GM21737 (cell line): ENCODE data around the gene OTOS.

Experiments used
- ATAC-seq: cut with Tn5 transposase; IDR thresholded peaks from one replicate; pipeline ENCODE4 v1.9.1; 2021; ENCODE audit warnings: mild to moderate bottlenecking, moderate library complexity; ENCODE audit not compliant: unreplicated experiment

OTOS gene

DNA sequence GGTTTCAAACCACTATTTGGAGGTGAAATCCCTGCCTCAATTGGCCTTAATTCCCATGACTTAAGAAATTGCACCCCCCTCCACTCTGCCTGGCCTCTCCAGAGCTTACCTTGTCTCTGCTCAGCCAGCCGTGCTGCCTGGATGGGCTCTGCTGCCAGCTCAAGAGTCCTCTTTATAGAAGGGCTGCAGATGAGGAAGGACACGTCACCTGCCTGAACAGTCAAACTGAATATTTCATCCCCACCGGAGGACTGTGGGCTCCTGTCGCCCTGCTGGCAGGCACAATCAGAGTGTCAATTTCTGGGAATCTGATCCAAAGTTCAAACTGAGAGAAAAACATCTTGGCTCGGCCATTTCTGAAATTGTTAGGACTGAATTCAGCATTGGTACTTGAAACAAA, at the start of gene OTOS:
Gene OTOS, minus strand, starts transcription at position 148 of the 400 bp plus-strand sequence. CDS start 332 bp downstream, outside the sequence.
- no peak for ATAC-seq

GRCh38 chr2:240189686-240190085, 49.2 kb upstream of the OTOS start:
- ATAC-seq, result no peak

- ATAC-seq, result no peak
Measured at GRCh38 chr2:240187989-240188590, 47.6 kb upstream of the OTOS start.

DNA sequence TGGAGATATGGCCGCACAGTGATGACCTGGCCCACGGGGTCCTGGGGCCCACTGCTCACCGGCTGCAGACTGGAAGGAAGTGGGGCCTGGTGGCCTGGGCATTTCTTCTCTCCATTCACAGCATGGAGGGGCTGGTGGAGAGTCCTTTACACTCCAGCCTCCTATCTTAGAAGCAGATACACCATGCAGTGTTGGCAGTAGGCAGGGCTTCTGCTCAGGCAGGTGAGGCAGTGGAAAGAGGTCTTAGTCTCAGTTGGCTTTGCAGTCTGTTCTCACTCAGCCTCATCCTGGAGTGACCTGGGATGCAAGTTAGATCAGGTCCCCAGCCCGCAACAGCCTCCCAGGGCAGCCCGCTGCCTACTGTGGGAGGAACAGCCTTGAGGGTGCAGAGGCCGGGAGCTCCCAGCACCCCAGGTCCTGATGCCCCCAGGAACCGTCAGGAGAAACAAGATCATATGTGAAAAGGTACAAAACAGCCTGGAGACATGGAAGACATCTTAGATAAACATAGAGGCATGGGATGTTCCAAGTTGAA, 45.8 kb upstream of the OTOS start:
- ATAC-seq, result no peak

DNA sequence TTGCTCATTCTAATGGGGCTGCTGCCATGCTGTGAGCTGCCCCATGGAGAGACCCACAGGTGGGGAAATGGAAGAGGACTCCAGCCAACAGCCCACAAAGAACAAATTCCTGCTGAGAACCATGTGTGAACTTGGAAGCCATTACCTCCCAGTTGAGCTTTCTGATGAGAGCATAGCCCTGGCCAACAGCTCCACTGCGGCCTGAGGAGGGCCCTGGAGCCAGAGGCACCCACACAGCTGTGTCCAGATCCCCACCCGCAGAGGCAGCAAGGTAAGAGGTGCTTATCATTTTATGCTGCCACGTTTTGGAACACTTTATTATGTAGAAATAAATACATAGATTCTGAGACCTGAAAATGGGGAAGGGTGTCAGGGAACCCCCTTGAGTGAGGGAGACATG, 44.2 kb upstream of the OTOS start:
- no peak for ATAC-seq

- no peak for ATAC-seq
Measured at GRCh38 chr2:240183875-240184590, 43.6 kb upstream of the OTOS start.

DNA sequence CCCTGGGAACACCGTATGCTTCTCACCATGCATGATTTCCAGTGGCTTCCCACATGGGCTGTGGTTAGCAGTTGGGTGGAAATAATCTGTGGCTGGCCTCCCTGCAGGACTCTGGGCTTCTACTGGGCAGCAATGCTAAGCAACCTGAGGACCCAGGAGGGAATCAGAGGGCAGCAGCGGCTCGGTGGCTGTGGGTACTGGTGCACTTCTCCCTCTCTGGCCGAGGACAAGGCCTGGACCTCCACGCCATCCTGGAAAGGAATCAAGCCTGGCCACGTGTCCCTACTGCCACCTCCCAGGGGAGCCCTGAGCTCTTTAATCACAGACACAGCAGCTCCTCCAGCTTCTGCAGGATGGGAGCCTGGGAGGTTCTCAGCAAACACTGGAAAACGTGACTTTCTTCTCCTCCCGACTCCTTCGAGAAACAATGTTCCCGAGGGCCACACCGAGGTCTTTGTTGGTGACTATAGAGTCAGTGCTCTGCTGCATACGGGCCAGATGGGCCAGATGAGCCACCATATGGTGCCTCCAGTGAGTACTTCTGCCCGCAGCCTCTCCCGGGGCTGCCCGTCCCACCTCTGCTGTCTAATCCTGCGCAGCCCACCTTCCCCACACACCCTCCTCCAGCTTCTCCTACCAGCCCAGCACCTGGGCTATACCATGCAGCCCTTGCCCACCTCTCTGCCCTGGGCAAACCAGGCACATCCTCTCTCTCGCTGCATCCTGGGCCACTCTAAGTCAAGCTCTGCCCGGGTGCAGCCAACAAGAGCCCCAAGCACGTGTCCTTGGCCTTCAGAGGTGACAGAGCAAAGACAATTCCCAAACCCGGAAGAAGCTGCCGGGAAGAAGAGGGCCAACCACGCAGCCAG, 42.8 kb upstream of the OTOS start:
- no peak for ATAC-seq

DNA sequence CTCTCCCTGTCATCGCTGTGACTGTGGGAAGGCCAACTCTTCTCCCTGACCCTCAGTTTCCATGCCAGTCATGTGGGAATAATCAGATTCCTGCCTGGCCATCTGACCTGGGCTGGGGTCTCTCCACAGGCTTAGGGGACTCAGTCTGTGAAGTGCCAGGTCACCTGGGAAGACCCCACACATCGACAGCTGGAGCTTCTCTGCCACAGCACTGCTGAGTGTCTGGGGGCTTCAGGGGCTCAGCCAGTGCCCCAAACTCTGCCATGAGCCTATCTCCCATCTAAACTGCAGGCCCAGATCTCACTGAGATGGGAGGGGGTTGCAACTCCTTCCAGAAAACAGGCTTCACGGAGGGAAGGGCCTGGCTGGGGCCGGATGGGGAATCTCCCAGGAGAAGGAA, 42.0 kb upstream of the OTOS start:
- no peak for ATAC-seq

DNA sequence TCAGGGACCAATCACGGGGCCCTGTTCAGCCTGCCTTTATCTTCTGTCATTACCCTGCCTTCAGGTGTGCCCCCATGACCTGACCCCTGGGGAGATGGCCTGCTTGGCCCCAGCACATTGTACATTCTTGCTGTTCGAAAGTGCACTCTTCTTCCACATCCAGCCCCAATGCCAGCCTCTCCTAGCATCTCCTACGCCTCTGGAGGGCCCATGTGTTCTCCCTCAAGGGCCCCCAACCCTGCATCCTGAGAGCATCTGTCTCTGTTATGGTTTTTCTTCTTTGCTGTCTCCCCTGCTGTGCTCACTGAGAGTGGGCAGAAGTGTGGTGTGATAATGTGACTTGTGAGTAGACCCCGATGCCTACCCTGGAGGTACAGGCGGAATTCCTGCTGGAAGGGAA, 41.5 kb upstream of the OTOS start:
- no peak for ATAC-seq

GRCh38 chr2:240179941-240180666, 39.6 kb upstream of the OTOS start:
- no peak for ATAC-seq

DNA sequence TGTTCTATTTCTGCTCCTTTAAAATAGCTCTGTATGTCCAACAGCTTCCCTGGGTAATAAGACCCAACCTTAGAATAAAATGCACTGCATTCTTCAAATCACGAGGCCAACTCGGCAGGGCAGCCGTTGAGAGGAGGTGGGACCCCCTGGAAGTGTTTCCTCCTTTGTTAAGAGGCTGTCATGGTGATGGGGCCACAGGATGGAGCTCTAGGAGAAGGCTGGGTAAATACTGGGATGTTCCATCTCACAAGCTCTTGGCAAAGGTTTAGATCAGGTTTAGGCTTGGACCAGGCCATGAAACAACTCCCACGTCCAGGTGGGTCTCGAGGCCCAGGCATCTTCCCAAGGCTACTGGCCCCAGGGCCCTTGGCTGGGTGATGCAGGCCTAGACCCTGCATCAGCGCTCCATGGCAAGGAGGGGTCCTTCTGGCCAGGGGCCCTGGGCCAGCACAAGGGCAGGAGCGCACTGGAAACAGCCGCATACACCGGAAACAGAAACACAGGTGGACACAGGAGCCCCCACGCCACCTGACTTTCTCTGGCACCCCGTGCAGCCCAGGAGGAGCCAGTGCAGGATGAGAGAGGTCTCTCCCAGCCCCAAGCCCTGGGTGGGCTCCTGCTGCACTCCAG, 38.8 kb upstream of the OTOS start:
- ATAC-seq, result no peak

GRCh38 chr2:240178564-240178963, 38.1 kb upstream of the OTOS start:
- ATAC-seq, result no peak

DNA sequence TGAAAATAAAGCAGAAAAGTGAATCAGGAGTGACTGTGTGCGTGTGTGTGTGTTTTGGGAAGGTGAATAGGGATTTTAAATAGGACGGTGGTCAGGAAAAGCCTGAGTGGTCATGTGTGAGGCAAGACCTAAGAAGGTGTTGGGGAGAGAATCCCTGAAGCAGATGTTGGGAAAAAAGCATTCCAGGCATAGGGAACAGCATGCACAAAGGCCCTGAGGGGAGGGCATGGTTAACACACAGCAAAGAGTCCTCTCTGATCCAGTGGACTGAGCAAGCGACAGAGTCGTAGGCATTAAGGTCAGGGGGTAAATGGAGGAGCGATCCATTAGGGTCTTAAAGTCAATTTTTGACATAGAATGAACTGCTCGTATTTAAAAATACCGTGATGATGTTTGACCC, 34.0 kb upstream of the OTOS start:
- no peak for ATAC-seq

DNA sequence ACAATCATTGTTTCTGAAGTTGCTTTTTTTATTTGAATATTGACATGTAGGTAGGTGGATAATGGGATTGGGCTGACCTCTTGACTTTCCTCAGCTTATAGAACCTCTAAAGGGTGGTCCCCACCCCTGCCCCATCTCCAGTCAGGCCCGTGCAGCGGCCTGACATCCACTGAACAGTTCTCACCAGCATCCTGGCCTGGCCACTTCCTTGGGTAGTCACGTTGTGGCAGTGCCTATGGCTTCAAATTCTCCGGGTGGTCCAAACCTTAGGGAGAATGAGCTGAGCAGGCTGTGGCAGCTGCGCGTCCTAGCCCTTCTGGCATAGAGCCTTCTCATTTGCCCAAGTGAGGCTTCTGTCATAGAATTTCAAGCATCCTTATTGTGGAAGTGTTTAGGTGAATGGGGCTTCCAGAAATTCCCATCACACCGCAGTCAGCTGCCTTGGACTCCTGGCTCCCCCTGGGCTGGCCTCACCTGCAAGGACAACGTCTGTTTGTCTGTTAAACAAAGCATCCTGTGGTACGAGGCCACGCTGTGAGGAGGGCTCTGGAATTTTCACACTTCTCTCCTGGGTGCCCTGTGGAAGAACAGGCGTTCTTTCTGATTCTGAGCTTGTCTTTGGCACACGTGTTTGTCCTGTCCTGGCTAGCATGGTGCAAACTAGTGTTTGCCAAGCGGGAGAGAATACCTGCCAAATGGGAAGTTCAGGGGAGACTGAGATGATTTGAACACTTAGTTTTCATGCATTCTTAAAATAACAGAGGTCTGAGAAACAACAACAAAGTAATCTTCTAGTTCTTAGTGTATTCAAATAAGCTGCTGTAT, 31.8 kb upstream of the OTOS start:
- ATAC-seq, result no peak

GRCh38 chr2:240170883-240171282, 30.4 kb upstream of the OTOS start:
- no peak for ATAC-seq

- ATAC-seq, result no peak
Measured at GRCh38 chr2:240170354-240170735, 29.9 kb upstream of the OTOS start.

GRCh38 chr2:240169486-240170353, 29.3 kb upstream of the OTOS start:
- ATAC-seq, result no peak

GRCh38 chr2:240168546-240169361, 28.3 kb upstream of the OTOS start:
- no peak for ATAC-seq
